Right lobe of liver (tissue), 6 donors: ENCODE results near the gene WWC1. TPM values are rescaled to one million over a fixed set of nuclear protein-coding genes. Genes with fewer than 3 reads are reported as not detected.

Experiments
- ATAC-seq, 4 donors: fragments of 200-7000 bp; cut with Tn5 transposase; one replicate each; pipeline ENCODE4 v1.9.1; 2020; ENCODE audit warnings: mild to moderate bottlenecking in 4 of 4, moderate library complexity in 4 of 4
- DNase-seq, 3 donors: peaks; one replicate each; pipeline ENCODE4 v3.0.0-alpha.2; 2020
- H3K27ac ChIP-seq, 3 donors: fragments of 200-600 bp; one replicate each; pipeline ENCODE4 v1.8.0; 2022
- H3K27me3 ChIP-seq, 2 donors: fragments of 200-600 bp; one replicate each; pipeline ENCODE4 v1.8.0; 2022
- H3K36me3 ChIP-seq, 4 donors: fragments of 200-600 bp; sonication (generic) in 1 of 4; one replicate each; pipeline versions ENCODE4 v1.5.1 to v1.8.0; 2017 to 2022; ENCODE audit warnings: control low read depth in 1 of 4
- H3K4me1 ChIP-seq, 4 donors: fragments of 200-600 bp; sonication (generic) in 1 of 4; one replicate each; pipeline versions ENCODE4 v1.5.1 to v1.8.0; 2017 to 2022; ENCODE audit warnings: control low read depth in 1 of 4
- H3K4me3 ChIP-seq, 3 donors: fragments of 200-600 bp; one replicate each; pipeline ENCODE4 v1.8.0; 2022
- H3K9me3 ChIP-seq, 4 donors: fragments of 200-600 bp; sonication (generic) in 1 of 4; one replicate each; pipeline versions ENCODE4 v1.5.1 to v1.8.0; 2017 to 2022; ENCODE audit warnings: control low read depth in 1 of 4
- CTCF ChIP-seq, 4 donors: fragments of 200-600 bp in 3 of 4; fragments of 450-650 bp in 1 of 4; IDR thresholded peaks; one replicate each; pipeline versions ENCODE4 v1.5.1 to v1.8.0; 2016 to 2022; ENCODE audit warnings: antibody characterized with exemption in 4 of 4, mild to moderate bottlenecking in 2 of 4
- POLR2A ChIP-seq: fragments of 450-650 bp; IDR thresholded peaks from one replicate; pipeline ENCODE4 v1.6.1; 2017; ENCODE audit warnings: antibody characterized with exemption, mild to moderate bottlenecking
- WGBS: methylation state at CpG from one replicate; pipeline ENCODE4 v1.1.6; 2018; ENCODE audit warnings: low coverage, low lambda C conversion rate; ENCODE audit not compliant: insufficient coverage; ENCODE audit errors: missing lambda C conversion rate; 5-methylcytosine and 5-hydroxymethylcytosine counted together
- intact Hi-C, 2 donors: fragments of 100-400 bp; cut with DNase I; formaldehyde crosslinking; loops; one replicate each; pipeline versions ENCODE4 v1.11.2 to v1.14.1; 2022
- total RNA-seq, 6 experiments: library from RNA; depleted of rRNA in 2 of 6; stranded (reverse); fragments of >200 nt in 2 of 6; fragmentation: NEBNext Ultra II Directional in 3 of 6; extraction: Animal tissue kit (Norgen Biotek cat#: 25700) in 3 of 6; gene quantifications; one replicate each; pipeline versions ENCODE4 v1.1.0 to v1.2.4, GENCODE V29; 2016 to 2023
- donor health status: DM: no; HTN: yes; CAD: no.
- donor health status: DM: no; HTN: no; CAD: no.
- donor health status: DM: no; HTN: no; CAD: no.
- donor health status: DM: no; HTN: yes; CAD: no.
- donor health status: DM: no; HTN: yes; CAD: no.

Gene WWC1
- total RNA-seq, 6 experiments from 2014 or later: 9.6 to 74.4 (median 23.5) TPM

GRCh38 chr5:168353216-168353957 lies 61.9 kb downstream of the WWC1 start:
- Histone ChIP-seq H3K9me3 (no peaks in the 10 kb centered on the region), H3K4me1 (peaks cover 0 to 35% (median 11%) of the 10 kb centered on the region in 4 donors), H3K27ac (peak overlapping the region in 2 of 3 donors; percentile 51 to 56), H3K36me3 (no peaks in the 10 kb centered on the region), H3K4me3 (no peak overlapping the region), H3K27me3 (no peaks in the 10 kb centered on the region)
- intact Hi-C loops: no loop called here
- 57% methylated on average over 12 of the region's 12 CpGs for WGBS
- peak; percentile 55 to 86 (median 82) for ATAC-seq
- no peak for TF ChIP-seq CTCF (IDR thresholded peaks at IDR 0.05)
- TF ChIP-seq POLR2A: no peak
- DNase-seq: peak; percentile 55 to 63 (median 55)

DNA sequence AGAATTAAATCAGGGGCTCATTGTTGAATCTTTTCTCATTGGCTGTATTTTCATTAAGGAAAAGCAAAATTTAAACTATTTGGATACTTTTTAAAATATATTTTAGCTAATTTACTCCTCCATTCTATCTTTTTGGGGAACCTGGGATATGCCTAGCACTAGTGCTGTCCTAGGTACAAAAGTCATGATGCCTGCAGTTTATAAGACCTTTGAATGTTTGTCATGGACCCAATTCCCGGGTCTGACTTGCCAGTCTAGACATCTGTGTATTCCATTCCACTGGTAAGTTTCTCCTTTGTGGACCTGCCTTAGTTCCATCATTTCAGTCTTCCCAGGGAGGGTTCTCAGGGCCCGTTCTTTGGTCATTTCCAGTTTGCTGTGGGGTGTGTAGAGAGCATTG lies 63.0 kb downstream of the WWC1 start:
- Histone ChIP-seq H3K36me3 (no peaks in the 10 kb centered on the region), H3K9me3 (no peaks in the 10 kb centered on the region), H3K27me3 (no peaks in the 10 kb centered on the region), H3K4me1 (peaks cover 0 to 35% (median 11%) of the 10 kb centered on the region in 4 donors), H3K4me3 (no peak overlapping the region), H3K27ac (peak overlapping the region in 2 of 3 donors; percentile 51 to 56)
- 65% methylated on average over 2 of the region's 2 CpGs for WGBS
- DNase-seq: no peak
- TF ChIP-seq POLR2A (no peak), CTCF (IDR thresholded peaks at IDR 0.05) (no peak)
- intact Hi-C loops: no loop called here
- ATAC-seq: peak in 2 of 4 donors; percentile 34 to 66

GRCh38 chr5:168356171-168356570 lies 64.7 kb downstream of the WWC1 start:
- Histone ChIP-seq H3K27me3 (no peaks in the 10 kb centered on the region), H3K36me3 (no peaks in the 10 kb centered on the region), H3K4me3 (no peak overlapping the region), H3K4me1 (peaks cover 0 to 25% (median 11%) of the 10 kb centered on the region in 4 donors), H3K9me3 (no peaks in the 10 kb centered on the region), H3K27ac (no peak overlapping the region)
- TF ChIP-seq POLR2A (no peak), CTCF (IDR thresholded peaks at IDR 0.05) (no peak)
- intact Hi-C loops: no loop called here
- 95% methylated on average over 10 of the region's 13 CpGs for WGBS
- DNase-seq (no peak), ATAC-seq (no peak)

- intact Hi-C loops: no loop called here
- 93% methylated on average over 4 of the region's 4 CpGs for WGBS
Measured at GRCh38 chr5:168356592-168356991, 65.1 kb downstream of the WWC1 start.

More at GRCh38 chr5:168356592-168356991, 65.1 kb downstream of the WWC1 start:
- no peak for TF ChIP-seq CTCF (IDR thresholded peaks at IDR 0.05)
- no peak for TF ChIP-seq POLR2A
- Histone ChIP-seq H3K9me3 (no peaks in the 10 kb centered on the region), H3K4me3 (no peak overlapping the region), H3K4me1 (peaks cover 0 to 28% (median 12%) of the 10 kb centered on the region in 4 donors), H3K36me3 (no peaks in the 10 kb centered on the region), H3K27ac (no peak overlapping the region), H3K27me3 (no peaks in the 10 kb centered on the region)
- ATAC-seq (no peak), DNase-seq (no peak)
